Left renal cortex interstitium (tissue), 4 donors: Measurements from ENCODE around the gene STRAP. TPM values are rescaled to one million over a fixed set of nuclear protein-coding genes. Genes with fewer than 3 reads are reported as not detected.
"Not testable (repeated sequence)": the region's sequence is repeated elsewhere in the genome, so short reads cannot be mapped to it uniquely, and the experiment has no call there.

Experiments
- DNase-seq, 4 donors: peaks; one replicate each; pipeline ENCODE4 v3.0.0-alpha.2; 2013; ENCODE audit warnings: low read depth in 4 of 4, low spot score in 2 of 4, missing footprints in 1 of 4
- polyA plus RNA-seq, 4 donors: library from polyadenylated mRNA; unstranded; fragments of 120-200 nt; gene quantifications; one replicate each; pipeline ENCODE4 v1.2.1, GENCODE V29; 2013; ENCODE audit not compliant: insufficient read length in 4 of 4

The STRAP gene
- polyA plus RNA-seq, 4 donors: 148 to 189 (median 176) TPM

- DNase-seq: no peak
Observed at GRCh38 chr12:15868186-15868585, 14.0 kb upstream of the STRAP start.

DNA sequence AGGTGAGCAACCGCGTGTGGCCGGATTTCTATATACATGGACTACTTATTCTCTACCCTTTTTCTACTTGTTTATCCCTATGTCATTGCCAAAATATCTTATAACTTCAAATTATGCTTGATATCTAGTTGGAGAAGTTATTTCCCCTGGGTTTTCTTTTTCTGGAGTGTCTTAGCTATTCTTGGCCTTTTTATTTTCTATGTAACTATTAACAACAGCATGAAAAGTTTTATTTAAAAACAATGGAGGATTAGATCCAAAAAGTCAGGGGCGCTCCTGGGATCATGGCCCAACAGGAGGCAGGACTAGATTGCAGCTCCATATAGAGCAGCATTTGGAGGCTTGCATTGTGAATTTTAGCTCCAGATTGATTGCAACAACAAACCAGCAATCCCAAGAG is 8.6 kb upstream of the STRAP start:
- no peak for DNase-seq

DNA sequence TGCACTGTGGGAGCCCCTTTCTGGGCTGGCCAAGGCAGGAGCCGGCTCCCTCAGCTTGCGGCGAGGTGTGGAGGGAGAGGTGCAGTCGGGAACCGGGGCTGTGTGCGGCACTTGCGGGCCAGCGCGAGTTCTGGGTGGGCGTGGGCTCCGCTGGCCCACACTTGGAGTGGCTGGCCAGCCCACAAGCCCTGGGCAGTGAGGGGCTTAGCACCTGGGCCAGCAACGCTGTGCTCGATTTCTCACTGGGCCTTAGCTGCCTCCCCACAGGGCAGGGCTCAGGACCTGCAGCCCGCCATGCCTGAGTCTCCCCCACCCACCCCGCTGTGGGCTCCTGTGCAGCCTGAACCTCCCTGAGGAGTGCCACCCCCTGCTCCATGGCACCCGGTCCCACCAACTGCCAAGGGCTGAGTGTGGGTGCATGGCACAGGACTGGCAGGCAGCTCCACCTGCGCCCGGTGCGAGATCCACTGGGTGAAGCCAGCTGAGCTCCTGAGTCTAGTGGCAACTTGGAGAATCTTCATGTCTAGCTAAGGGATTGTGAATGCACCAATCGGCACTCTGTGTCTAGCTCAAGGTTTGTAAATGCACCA is 7.5 kb upstream of the STRAP start:
- not testable (repeated sequence) for DNase-seq

GRCh38 chr12:15875863-15876262 is 6.3 kb upstream of the STRAP start:
- DNase-seq: no peak

DNA sequence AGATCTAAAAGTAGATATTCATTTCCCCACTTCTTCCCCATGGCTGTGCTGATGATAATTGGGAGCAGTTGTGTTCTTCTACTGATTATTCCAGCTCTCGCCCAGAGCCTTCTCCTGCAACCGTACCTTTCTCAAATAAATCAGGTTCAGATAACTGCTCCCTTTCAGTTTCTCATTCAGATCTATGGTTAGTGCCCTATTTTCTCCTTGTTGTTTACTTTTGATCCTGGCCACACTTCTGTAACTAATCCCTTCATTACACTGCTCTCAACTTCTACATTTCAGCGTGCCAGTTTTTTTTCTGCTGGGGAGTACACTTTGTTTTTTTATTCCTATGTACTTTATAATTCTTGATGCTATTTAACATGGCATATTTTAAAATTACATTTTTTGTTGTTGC is 2.8 kb upstream of the STRAP start:
- no peak for DNase-seq

DNA sequence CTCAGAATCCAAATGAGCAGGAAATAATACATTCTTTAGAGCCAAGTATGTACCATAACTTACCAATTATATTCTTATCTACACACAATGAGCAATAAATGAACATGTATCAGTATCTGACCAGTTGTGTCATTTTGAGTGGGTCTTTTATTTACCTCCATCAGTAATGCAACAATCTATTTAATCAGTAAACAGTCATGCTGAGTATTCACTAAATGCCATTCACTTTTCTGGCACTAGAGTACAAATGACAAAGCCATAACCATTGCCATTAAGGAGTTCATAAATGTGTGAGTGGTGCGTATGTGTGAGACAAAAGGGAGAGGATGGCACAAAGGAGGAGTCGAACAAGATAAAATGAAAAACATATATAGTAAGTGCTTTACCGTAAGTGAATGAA is 1.5 kb upstream of the STRAP start:
- DNase-seq: no peak

DNA sequence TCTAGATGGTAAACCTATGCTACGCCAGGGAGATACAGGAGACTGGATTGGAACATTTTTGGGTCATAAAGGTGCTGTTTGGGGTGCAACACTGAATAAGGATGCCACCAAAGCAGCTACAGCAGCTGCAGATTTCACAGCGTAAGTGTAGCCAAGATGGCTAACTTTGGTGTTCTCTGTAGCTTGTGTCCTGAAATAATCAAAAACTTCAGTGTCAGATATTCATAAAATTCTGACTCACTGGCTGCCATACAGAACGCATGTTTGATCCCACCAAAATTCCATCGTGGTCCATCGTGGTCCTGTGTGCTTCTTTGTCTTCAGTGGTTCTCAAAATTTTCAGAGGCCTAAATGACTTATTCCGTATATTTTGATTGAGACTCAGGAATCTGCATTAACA is 1.3 kb downstream of the STRAP start:
- no peak for DNase-seq

DNA sequence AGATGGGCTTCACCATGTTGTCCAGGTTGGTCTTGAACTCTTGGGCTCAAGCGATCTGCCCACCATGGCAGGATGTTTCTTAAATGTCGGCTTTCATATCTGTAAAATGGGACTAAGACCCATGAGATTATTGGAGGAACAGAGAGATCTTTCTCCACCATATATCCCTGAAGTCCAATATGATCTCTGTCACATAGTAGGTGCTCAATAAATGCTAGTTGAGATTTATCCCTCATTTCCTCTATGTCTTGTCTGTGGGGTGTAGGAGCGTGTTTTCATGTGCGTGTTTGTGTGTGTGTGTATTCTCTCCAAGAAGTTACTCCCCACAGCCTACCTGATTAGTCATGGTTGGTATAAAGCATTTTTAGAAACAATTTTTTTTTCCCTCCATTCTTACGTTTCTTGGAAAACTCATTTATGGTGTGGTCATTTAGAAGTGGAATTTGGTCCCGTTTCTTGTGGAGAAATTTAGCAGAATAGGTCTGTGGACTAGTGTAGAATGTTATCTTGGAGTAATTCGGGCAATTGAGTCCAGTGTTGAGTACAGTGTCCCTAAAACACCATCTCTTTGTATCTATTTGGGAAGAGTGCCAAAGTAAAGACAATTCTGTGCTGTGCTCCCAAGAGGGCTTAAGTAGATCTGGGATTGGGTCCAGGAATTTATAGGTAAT is 4.3 kb downstream of the STRAP start:
- no peak for DNase-seq

DNA sequence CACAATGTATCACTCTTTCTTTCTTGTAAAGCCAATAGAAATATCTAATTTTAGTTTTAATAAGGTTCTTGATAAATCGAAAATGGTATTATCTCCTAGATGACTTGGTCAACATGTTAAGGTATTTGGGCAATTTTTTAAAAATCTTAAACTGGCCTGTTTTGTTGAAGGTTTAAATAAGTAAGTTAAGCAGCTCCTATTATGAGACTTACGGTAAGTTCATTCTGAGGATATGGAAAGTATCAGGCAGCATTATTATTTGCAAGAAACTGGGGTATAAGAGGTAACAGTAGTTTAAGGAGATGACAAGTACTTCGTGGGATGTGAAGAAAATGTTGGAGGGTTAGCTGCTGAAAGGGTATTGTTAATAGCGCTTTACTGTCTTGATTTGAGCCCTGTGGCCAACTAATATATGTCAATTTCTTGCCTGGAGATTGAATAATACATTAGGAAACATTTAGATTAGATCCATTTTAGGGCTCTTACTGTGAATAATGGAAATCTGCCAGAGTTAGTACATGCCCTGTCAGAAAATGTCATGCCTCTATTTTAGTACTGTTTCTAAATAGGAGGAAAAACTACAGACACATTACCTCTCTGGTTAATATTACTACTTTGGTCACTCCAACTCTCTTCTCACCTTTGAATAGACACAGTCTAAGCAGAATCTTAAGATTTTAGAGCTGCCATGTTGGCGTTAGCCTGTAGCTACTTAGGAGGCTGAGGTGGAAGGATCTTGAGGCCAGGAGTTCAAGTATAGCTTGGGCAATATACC is 5.0 kb downstream of the STRAP start:
- DNase-seq: no peak

GRCh38 chr12:15892645-15893259 is 10.6 kb downstream of the STRAP start:
- no peak for DNase-seq

DNA sequence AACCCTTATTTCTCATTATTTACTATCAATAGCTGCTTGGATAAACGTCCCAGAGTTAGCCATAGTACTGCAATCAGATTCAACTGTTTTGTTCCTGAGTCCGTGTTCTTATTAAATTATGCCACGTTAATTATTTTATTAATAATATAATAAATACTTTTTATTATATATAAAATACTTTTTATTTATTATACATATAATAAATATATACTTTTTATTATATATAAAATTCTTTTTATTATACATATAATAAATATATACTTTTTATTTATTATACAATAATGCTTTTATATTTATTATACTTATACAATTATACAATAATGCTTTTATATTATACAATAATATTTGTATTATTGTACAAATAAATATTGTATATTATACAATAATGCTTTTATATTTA is 11.1 kb downstream of the STRAP start:
- no peak for DNase-seq

DNA sequence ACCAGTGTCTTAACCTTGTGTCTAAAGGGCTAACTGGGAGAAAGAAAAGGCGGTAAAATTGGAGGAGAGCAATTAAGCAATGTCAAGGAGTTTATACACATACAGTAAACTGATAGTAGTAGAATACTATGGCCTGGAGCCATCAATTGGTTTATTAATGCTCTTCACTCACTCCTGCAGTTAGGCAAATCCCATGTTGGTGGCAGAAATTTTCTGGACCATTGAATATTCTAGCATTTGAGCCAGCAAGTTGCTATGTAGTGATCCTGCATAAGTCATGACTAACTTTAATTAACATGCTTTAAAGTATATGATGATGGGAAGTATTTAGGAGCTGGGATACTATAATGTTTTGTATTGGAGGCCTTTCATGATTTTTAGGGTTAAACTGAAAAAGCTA is 14.7 kb downstream of the STRAP start:
- DNase-seq: no peak

DNA sequence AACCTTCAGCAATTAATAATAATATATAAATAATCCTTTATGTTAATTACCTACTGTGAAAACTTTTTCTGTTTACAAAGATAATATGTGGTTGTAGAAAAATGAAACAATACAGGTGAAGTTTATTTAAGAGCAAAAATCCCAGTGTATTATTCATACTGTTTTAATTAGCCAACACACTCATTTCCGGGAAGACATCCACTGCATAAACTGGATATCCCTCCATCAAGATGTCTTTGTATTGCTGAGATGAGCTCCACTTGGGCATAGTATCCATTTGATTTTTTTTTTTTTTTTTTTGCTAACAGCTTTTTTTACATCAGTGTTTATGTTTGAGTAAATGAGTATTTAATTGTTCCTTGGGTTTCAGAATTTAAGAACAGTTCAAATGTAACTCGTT is 15.2 kb downstream of the STRAP start:
- DNase-seq: no peak

GRCh38 chr12:15899282-15899870 is 17.2 kb downstream of the STRAP start:
- no peak for DNase-seq

DNA sequence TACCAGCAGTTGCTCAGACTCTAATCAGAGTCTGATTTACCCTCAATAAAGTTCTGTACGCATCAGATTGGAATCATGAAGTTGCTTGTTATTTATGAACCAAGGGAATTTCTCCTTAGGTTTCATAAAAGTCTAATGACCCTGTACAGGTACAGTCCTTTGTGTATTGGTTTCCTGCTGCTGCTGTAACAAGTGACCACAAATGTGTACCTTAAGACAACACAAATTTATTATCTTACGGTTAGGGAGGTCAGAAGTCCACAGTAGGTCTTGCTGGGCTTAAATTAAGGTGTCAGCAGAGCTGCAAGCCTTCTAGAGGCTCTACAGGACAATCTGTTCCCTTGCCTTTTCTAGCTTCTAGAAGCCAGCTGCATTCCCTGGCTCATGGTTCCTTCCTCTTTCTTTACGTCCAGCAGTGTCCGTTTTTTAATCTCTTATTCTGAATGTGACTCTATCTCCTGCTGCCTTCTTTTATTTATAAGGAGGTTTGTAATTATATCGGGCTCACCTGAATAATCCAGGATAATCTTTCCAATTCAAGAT is 22.3 kb downstream of the STRAP start:
- no peak for DNase-seq

DNA sequence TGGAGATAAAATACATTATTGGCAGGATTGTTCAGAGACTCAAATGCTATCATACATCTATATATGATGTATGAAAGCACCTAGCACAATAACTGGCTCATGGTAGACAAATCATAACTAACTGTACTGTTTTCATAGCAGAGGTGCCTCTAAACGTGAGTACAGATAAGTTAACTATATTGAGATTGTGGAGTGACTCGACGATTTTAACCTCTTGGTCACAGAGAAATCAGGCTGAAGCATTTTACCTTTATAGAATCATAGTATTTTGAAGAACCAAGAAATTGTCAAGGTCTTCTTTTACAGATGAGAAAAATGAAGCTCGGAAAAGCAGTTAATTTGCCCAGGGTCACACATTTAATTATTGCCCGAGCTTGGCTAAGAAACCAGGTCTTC is 28.3 kb downstream of the STRAP start:
- no peak for DNase-seq

DNA sequence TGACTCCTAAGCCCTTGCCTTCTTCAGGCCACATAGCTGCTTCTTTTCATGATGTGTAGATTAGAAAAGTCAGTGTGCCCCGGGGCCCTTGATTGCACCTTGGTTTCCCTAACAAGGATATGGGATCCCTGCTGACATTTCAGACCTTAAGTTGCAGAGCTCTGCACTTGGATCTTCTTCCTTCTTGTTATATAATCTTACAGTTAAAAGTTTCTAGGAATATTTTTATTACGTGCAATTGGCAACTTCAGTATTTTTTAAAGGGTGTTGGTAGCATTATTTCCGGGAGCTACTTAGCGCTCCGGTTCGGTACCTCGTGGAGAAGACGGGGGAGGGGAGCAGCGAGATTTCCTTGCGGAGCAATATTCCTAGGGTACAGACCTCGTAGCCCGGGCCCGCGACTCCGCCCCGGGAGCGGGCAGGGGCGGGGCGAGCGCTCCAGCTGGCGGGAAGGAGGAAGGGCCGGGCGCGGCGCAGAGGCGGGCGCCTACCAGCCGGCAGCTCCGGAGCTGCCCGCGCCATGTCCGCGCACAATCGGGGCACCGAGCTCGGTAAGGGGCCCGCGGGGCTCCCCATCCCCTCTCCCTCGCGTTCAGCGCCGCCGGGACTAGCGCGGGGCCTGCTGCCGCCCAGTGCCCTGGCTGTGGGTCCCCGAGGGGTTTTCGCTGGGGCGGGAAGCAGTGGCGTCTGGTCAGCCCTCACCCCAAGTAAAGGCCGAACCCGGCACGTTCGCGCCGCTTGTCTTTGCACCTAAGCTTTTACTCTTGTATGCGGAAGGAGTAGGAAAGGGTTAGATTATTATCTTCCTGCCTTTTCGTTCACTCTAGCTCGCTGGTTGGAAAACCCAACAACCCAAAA is 28.9 kb downstream of the STRAP start, which contains the start of gene DERA:
DERA (plus strand) TSS at position 469 of the 858 bp plus-strand sequence; CDS start at position 521, 52 bp downstream.
- DNase-seq: peak; percentile 53 to 67 (median 54)

DNA sequence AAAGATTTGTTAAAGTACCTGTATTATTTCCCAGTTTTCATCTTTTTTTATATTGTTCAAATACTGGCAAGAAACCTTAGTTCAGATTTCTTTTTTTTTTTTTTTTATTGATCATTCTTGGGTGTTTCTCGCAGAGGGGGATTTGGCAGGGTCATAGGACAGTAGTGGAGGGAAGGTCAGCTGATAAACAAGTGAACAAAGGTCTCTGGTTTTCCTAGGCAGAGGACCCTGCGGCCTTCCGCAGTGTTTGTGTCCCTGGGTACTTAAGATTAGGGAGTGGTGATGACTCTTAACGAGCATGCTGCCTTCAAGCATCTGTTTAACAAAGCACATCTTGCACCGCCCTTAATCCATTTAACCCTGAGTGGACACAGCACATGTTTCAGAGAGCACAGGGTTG is 29.7 kb downstream of the STRAP start:
- not testable (repeated sequence) for DNase-seq

- DNase-seq: not testable (repeated sequence)
Observed at GRCh38 chr12:15914131-15914530, 31.9 kb downstream of the STRAP start.

DNA sequence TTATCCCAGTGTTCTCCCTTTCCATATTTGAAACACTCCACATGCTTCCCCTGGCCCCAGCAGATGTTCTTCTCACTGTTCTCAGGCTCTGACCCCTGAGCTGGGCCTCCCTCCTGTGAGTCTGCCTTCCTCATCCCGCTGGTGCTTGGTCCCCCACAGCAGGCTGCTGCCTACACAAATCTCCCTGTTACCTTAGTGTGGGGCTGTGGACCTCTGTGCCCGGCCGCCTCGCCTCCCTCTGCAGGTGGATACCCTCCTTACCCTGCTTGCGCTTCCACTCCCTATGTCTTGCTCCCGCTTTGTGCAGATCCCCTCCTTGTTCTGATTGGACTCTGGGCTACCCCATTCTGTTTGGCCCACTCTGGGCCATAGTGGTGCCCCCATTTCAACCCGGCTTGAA is 35.9 kb downstream of the STRAP start:
- DNase-seq: no peak
